ENCODE results near the gene ITIH2. TPM values are rescaled to one million over a fixed set of nuclear protein-coding genes. Genes with fewer than 3 reads are reported as not detected.

ITIH2 gene
- total RNA-seq, 1 donor from 2014 or later, result 3.4 TPM

GRCh38 chr10:7717767-7718166, 14.7 kb downstream of the ITIH2 start:
- no peak for DNase-seq (ENCODE audit: extremely low spot score, unreplicated experiment)
- Mint-ChIP-seq H3K27me3 (peaks cover 31% of the 10 kb centered on the region), H3K27ac (no peak overlapping the region), H3K9me3 (no peaks in the 10 kb centered on the region), H3K4me1 (ENCODE audit: unreplicated experiment) (no peaks in the 10 kb centered on the region), H3K4me3 (no peak overlapping the region), H3K36me3 (no peaks in the 10 kb centered on the region)
- TF ChIP-seq CTCF (conservative IDR thresholded peaks at IDR 0.05), result no peak

GRCh38 chr10:7718685-7719084, 15.6 kb downstream of the ITIH2 start:
- no peak for TF ChIP-seq CTCF (conservative IDR thresholded peaks at IDR 0.05)
- H3K9me3 Mint-ChIP-seq, result no peaks in the 10 kb centered on the region
- H3K4me3 Mint-ChIP-seq, result no peak overlapping the region

GRCh38 chr10:7720478-7720877, 17.4 kb downstream of the ITIH2 start:
- Mint-ChIP-seq H3K36me3 (no peaks in the 10 kb centered on the region), H3K27ac (no peak overlapping the region), H3K27me3 (peaks cover 35% of the 10 kb centered on the region), H3K4me3 (no peak overlapping the region), H3K9me3 (no peaks in the 10 kb centered on the region), H3K4me1 (ENCODE audit: unreplicated experiment) (no peaks in the 10 kb centered on the region)
- TF ChIP-seq CTCF (conservative IDR thresholded peaks at IDR 0.05), result no peak
- DNase-seq (ENCODE audit: extremely low spot score, unreplicated experiment), result no peak

More at GRCh38 chr10:7718685-7719084, 15.6 kb downstream of the ITIH2 start:
- peaks cover 33% of the 10 kb centered on the region for H3K27me3 Mint-ChIP-seq
- no peaks in the 10 kb centered on the region for H3K4me1 Mint-ChIP-seq (ENCODE audit: unreplicated experiment)
- no peak for DNase-seq (ENCODE audit: extremely low spot score, unreplicated experiment)
- no peaks in the 10 kb centered on the region for H3K36me3 Mint-ChIP-seq
- no peak overlapping the region for H3K27ac Mint-ChIP-seq

GRCh38 chr10:7722927-7723529, 19.9 kb downstream of the ITIH2 start:
- Mint-ChIP-seq H3K27ac (no peak overlapping the region), H3K36me3 (no peaks in the 10 kb centered on the region), H3K27me3 (peaks cover 35% of the 10 kb centered on the region), H3K4me1 (ENCODE audit: unreplicated experiment) (no peaks in the 10 kb centered on the region), H3K9me3 (no peaks in the 10 kb centered on the region), H3K4me3 (no peak overlapping the region)
- DNase-seq (ENCODE audit: extremely low spot score, unreplicated experiment), result no peak
- no peak for TF ChIP-seq CTCF (conservative IDR thresholded peaks at IDR 0.05)

- Mint-ChIP-seq H3K36me3 (no peaks in the 10 kb centered on the region), H3K4me1 (ENCODE audit: unreplicated experiment) (no peaks in the 10 kb centered on the region), H3K4me3 (no peak overlapping the region), H3K27ac (no peak overlapping the region), H3K9me3 (no peaks in the 10 kb centered on the region), H3K27me3 (peaks cover 8% of the 10 kb centered on the region)
- TF ChIP-seq CTCF (conservative IDR thresholded peaks at IDR 0.05), result no peak
- DNase-seq (ENCODE audit: extremely low spot score, unreplicated experiment), result no peak
These were observed 31.7 kb downstream of the ITIH2 start for GRCh38 chr10:7734821-7735220.

Measured in type B pancreatic cell (in vitro differentiated cells).